DMS53 (cell line): ENCODE results near the gene CFAP157.

ENCODE experiments used
- DNase-seq: peaks from one replicate; lab custom pipeline; 2025; lab: John Stamatoyannopoulos, UW

Gene CFAP157

GRCh38 chr9:127693143-127693542 lies 13.6 kb upstream of the CFAP157 start:
- DNase-seq, result no peak

- no peak for DNase-seq
These were observed 13.1 kb upstream of the CFAP157 start for GRCh38 chr9:127693697-127694096.

GRCh38 chr9:127694890-127695720 lies 11.7 kb upstream of the CFAP157 start:
- no peak for DNase-seq

GRCh38 chr9:127697575-127697974 lies 9.2 kb upstream of the CFAP157 start:
- DNase-seq, result no peak

- no peak for DNase-seq
These were observed 8.4 kb upstream of the CFAP157 start for GRCh38 chr9:127698386-127698785.

GRCh38 chr9:127698985-127699670 lies 7.7 kb upstream of the CFAP157 start:
- DNase-seq, result peak; percentile 99

GRCh38 chr9:127700140-127700539 lies 6.6 kb upstream of the CFAP157 start:
- no peak for DNase-seq

GRCh38 chr9:127700594-127701255 lies 6.1 kb upstream of the CFAP157 start:
- DNase-seq, result no peak

GRCh38 chr9:127703289-127703946 lies 3.4 kb upstream of the CFAP157 start:
- DNase-seq, result no peak

GRCh38 chr9:127705577-127706379 lies 1.0 kb upstream of the CFAP157 start:
- DNase-seq, result no peak

- peak; percentile 83 for DNase-seq
These were observed 978 bp downstream of the CFAP157 start for GRCh38 chr9:127707766-127708165.

GRCh38 chr9:127708952-127709587 lies 2.3 kb downstream of the CFAP157 start:
- no peak for DNase-seq

- DNase-seq, result no peak
These were observed 3.5 kb downstream of the CFAP157 start for GRCh38 chr9:127710204-127710783.

- no peak for DNase-seq
These were observed 4.5 kb downstream of the CFAP157 start for GRCh38 chr9:127711226-127711701.

- DNase-seq, result no peak
These were observed 5.1 kb downstream of the CFAP157 start for GRCh38 chr9:127711831-127712274.

- no peak for DNase-seq
These were observed 5.6 kb downstream of the CFAP157 start for GRCh38 chr9:127712371-127712770.

GRCh38 chr9:127712867-127713266 lies 6.1 kb downstream of the CFAP157 start:
- no peak for DNase-seq

- DNase-seq, result peak; percentile 42
These were observed 7.4 kb downstream of the CFAP157 start for GRCh38 chr9:127714020-127714750.

GRCh38 chr9:127714951-127715469 lies 8.2 kb downstream of the CFAP157 start:
- peak; percentile 53 for DNase-seq
